Erythroblast (primary cell): Measurements from ENCODE around the gene STAT6.

Experiments used
- GATA1 ChIP-seq: IDR thresholded peaks from 2 replicates; pipeline ENCODE4 v1.6.1; 2011; ENCODE audit warnings: low read depth, mild to moderate bottlenecking, control low read depth, low read length, moderate library complexity
- POLR2A ChIP-seq: IDR thresholded peaks from 2 replicates; pipeline ENCODE4 v1.6.1; 2011; ENCODE audit warnings: mild to moderate bottlenecking, low read length

- TF ChIP-seq POLR2A (no peak), GATA1 (no peak)
Measured at GRCh38 chr12:57128519-57129247, 17.5 kb upstream of the STAT6 start.
